Heart left ventricle (tissue), 16 donors: ENCODE data around the gene SLC35G6. TPM values are rescaled to one million over a fixed set of nuclear protein-coding genes. Genes with fewer than 3 reads are reported as not detected.

Source experiments
- ATAC-seq, 4 donors: fragments of 200-7000 bp; cut with Tn5 transposase; one replicate each; pipeline ENCODE4 v1.9.1; 2020 to 2022; ENCODE audit warnings: moderate library complexity in 4 of 4, mild to moderate bottlenecking in 3 of 4, moderate number of reproducible peaks in 1 of 4
- DNase-seq, 5 donors: peaks; one replicate each; pipeline ENCODE4 v3.0.0-alpha.2; 2020
- H3K27ac ChIP-seq, 12 donors: fragments of 200-600 bp; sonication (generic) in 4 of 12; one replicate each; pipeline versions ENCODE4 v1.5.0 to v1.8.0; 2016 to 2022; ENCODE audit warnings: mild to moderate bottlenecking in 2 of 12
- H3K27me3 ChIP-seq, 9 donors: fragments of 200-600 bp; sonication (generic) in 2 of 9; one replicate each; pipeline versions ENCODE4 v1.5.1 to v1.8.0; 2016 to 2022; ENCODE audit warnings: mild to moderate bottlenecking in 3 of 9
- H3K36me3 ChIP-seq, 9 donors: fragments of 200-600 bp; sonication (generic) in 2 of 9; one replicate each; pipeline versions ENCODE4 v1.5.0 to v1.8.0; 2018 to 2022; ENCODE audit warnings: mild to moderate bottlenecking in 2 of 9
- H3K4me1 ChIP-seq, 12 donors: fragments of 200-600 bp; sonication (generic) in 4 of 12; one replicate each; pipeline versions ENCODE4 v1.5.0 to v1.8.0; 2016 to 2022; ENCODE audit warnings: mild to moderate bottlenecking in 3 of 12
- H3K4me3 ChIP-seq, 12 donors: fragments of 200-600 bp; sonication (generic) in 4 of 12; one replicate each; pipeline versions ENCODE4 v1.5.0 to v1.8.0; 2017 to 2022; ENCODE audit warnings: mild to moderate bottlenecking in 9 of 12, moderate library complexity in 4 of 12
- H3K9me3 ChIP-seq, 12 donors: fragments of 200-600 bp; sonication (generic) in 4 of 12; one replicate each; pipeline versions ENCODE4 v1.5.0 to v1.8.0; 2016 to 2022; ENCODE audit warnings: mild to moderate bottlenecking in 1 of 12
- POLR2A ChIP-seq, 2 donors: fragments of 450-650 bp; IDR thresholded peaks; one replicate each; pipeline ENCODE4 v1.6.1; 2017; ENCODE audit warnings: antibody characterized with exemption in 2 of 2, mild to moderate bottlenecking in 2 of 2, moderate library complexity in 2 of 2
- WGBS, 4 donors: extraction: QIAGEN DNeasy Blood & Tissue Kit in 2 of 4; methylation state at CpG; one replicate each; pipeline versions ENCODE4 v1.1.5 to v1.1.7; 2013 to 2018; 5-methylcytosine and 5-hydroxymethylcytosine counted together
- intact Hi-C, 10 donors: fragments of 100-400 bp; cut with DNase I; formaldehyde crosslinking; loops; one replicate each; pipeline versions ENCODE4 v1.11.1 to v1.14.2; 2022
- polyA plus RNA-seq, 2 donors: library from polyadenylated mRNA; stranded (reverse); fragments of 200-250 nt; gene quantifications; one replicate each; pipeline ENCODE4 v1.2.3, GENCODE V29; 2013
- total RNA-seq, 9 donors: library from RNA; depleted of rRNA in 2 of 9; stranded (reverse); fragments of >200 nt in 2 of 9; fragmentation: NEBNext Ultra II Directional in 3 of 9; extraction: Animal tissue kit (Norgen Biotek cat#: 25700) in 3 of 9; gene quantifications; one replicate each; pipeline versions ENCODE4 v1.1.0 to v1.2.4, GENCODE V29; 2016 to 2023
- TF ChIP-seq, protein P1 (sequence below), 12 donors: fragments of 200-600 bp; sonication (generic) in 4 of 12; IDR thresholded peaks; one replicate each; pipeline versions ENCODE4 v1.5.0 to v1.8.0; 2018 to 2022; ENCODE audit warnings: antibody characterized with exemption in 12 of 12, mild to moderate bottlenecking in 5 of 12
- donor health status: ischemic (EF 13 %, LVEDD 7.1; RV severe dilation, severe dysfunction).
- donor health status: healthy with polysubstance abuse.
- donor health status: DM: no; HTN: yes; CAD: no.
- donor health status: DM: no; HTN: no; CAD: no.
- donor health status: ischemic (EF 25% LVEDD 6.9; RV normal size, moderate dysfunction).
- donor health status: ischemic (EF 25% LVEDD 5.7; RV mildly dilated, moderate dysfunction).
- donor health status: healthy.
- donor health status: DM: yes; HTN: yes; CAD: no.
- donor health status: ischemic (EF 35%, LVEDD 5.7; RV mildly dilated, moderate dysfunction).
- donor health status: nonischemic (EF 11% LVEDD 7.7; RV severe dilation, severe dysfunction).
- donor health status: DM: yes; HTN: yes; CAD: no.
- donor health status: PGD.
- donor health status: ischemic (EF 29% LVEDD 5.4; RV normal size, mild dysfunction).
- donor health status: nonischemic (EF 23%, LVEDD 6.1; RV moderate dilation, normal function).

The SLC35G6 gene
- total and polyA plus RNA-seq, 11 donors, result 0.08 TPM; not detected in 10

GRCh38 chr17:7475764-7476422, 5.4 kb upstream of the SLC35G6 start:
- peak; percentile 42 to 70 (median 60) for ATAC-seq
- intact Hi-C loops, result loop anchor here in 3 of 10 donors (5.0 kb wide), 1 partner anchor 34 kb away; no protein-coding TSS in a partner anchor
- DNase-seq, result peak; percentile 63 to 82 (median 70)
- Histone ChIP-seq H3K27me3 (no peaks in the 10 kb centered on the region), H3K4me1 (peaks cover 7 to 80% (median 52%) of the 10 kb centered on the region in 12 donors), H3K9me3 (no peaks in the 10 kb centered on the region), H3K36me3 (no peaks in the 10 kb centered on the region), H3K27ac (peak overlapping the region; percentile 6 to 100 (median 100)), H3K4me3 (peak overlapping the region in 1 of 12 donors; percentile 14)
- TF ChIP-seq, protein P1, sequence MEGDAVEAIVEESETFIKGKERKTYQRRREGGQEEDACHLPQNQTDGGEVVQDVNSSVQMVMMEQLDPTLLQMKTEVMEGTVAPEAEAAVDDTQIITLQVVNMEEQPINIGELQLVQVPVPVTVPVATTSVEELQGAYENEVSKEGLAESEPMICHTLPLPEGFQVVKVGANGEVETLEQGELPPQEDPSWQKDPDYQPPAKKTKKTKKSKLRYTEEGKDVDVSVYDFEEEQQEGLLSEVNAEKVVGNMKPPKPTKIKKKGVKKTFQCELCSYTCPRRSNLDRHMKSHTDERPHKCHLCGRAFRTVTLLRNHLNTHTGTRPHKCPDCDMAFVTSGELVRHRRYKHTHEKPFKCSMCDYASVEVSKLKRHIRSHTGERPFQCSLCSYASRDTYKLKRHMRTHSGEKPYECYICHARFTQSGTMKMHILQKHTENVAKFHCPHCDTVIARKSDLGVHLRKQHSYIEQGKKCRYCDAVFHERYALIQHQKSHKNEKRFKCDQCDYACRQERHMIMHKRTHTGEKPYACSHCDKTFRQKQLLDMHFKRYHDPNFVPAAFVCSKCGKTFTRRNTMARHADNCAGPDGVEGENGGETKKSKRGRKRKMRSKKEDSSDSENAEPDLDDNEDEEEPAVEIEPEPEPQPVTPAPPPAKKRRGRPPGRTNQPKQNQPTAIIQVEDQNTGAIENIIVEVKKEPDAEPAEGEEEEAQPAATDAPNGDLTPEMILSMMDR (IDR thresholded peaks at IDR 0.05), result no peak
- TF ChIP-seq POLR2A (IDR thresholded peaks at IDR 0.05), result no peak
- WGBS, 4 donors, result 33 to 43% (median 38%) methylated on average over 15 of the region's 15 CpGs

DNA sequence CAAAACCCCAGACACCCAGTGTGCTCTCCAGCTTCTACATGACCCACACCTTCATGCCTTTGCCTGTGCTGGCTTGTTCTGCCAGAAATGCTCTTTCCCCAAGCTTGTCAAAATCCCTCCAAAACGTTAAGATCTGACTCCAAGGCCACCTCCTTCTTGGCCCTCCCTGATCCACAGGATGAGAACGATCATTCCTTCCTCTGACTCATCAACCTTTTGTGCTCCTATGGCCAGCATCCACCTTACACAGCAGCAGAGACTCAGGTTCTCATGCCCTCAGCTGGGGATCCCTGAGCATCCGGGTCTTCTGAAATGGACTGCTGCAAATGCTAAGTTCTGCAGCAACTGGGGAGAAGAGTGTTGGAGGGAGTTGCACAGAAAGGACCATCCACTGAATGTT, 4.8 kb upstream of the SLC35G6 start:
- Histone ChIP-seq H3K9me3 (no peaks in the 10 kb centered on the region), H3K4me1 (peaks cover 7 to 77% (median 51%) of the 10 kb centered on the region in 12 donors), H3K36me3 (no peaks in the 10 kb centered on the region), H3K4me3 (peak overlapping the region in 1 of 12 donors; percentile 99), H3K27ac (peak overlapping the region in 11 of 12 donors; percentile 78 to 100 (median 100)), H3K27me3 (no peaks in the 10 kb centered on the region)
- WGBS, 4 donors, result 19 to 37% (median 30%) methylated on average over 3 of the region's 3 CpGs
- DNase-seq (no peak), ATAC-seq (no peak)
- no peak for TF ChIP-seq POLR2A (IDR thresholded peaks at IDR 0.05)
- TF ChIP-seq, protein P1 (IDR thresholded peaks at IDR 0.05), result no peak
- intact Hi-C loops, result loop anchor here in 3 of 10 donors (5.0 kb wide), 1 partner anchor 34 kb away; no protein-coding TSS in a partner anchor

- TF ChIP-seq, protein P1 (IDR thresholded peaks at IDR 0.05), result no peak
- no peak for TF ChIP-seq POLR2A (IDR thresholded peaks at IDR 0.05)
- intact Hi-C loops, result loop anchor here in 3 of 10 donors (5.0 kb wide), 1 partner anchor 35 kb away; no protein-coding TSS in a partner anchor
- no peaks in the 10 kb centered on the region for H3K9me3 ChIP-seq
- H3K4me1 ChIP-seq, result peaks cover 7 to 77% (median 52%) of the 10 kb centered on the region in 12 donors
- WGBS, 4 donors, result 78 to 84% (median 81%) methylated on average over 3 to 5 of the region's 5 CpGs
- H3K27me3 ChIP-seq, result no peaks in the 10 kb centered on the region
- no peak for ATAC-seq
- peak overlapping the region in 11 of 12 donors; percentile 99 to 100 (median 100) for H3K27ac ChIP-seq
- no peak for DNase-seq
- H3K4me3 ChIP-seq, result peak overlapping the region in 8 of 12 donors; percentile 78 to 99 (median 98)
- H3K36me3 ChIP-seq, result no peaks in the 10 kb centered on the region
Measured at GRCh38 chr17:7476951-7477350, 4.3 kb upstream of the SLC35G6 start.
